Measurements from ENCODE around the gene ERMP1.

The ERMP1 gene

DNA sequence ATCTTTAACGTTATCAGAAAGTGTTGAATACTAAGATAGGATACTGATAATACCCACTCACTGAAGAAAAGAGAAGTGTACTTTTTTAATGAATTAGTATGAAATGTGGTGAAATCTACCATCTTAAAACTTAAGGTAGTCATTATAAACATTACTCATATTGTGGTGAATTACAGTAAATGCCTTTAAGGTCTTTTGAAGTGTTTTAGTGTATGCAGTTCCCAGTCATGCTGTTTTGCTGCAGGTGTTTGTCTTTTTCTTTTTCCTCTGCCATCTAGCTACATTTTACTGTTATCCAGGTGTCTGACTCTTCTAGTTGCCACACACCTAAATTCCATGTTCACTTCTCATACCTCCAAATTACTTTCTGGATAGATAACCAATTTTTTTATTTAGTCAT lies 72.6 kb downstream of the ERMP1 start:
- TF ChIP-seq ZNF274 (IDR thresholded peaks at IDR 0.05; ENCODE audit: low read depth, low read length) = no peak

DNA sequence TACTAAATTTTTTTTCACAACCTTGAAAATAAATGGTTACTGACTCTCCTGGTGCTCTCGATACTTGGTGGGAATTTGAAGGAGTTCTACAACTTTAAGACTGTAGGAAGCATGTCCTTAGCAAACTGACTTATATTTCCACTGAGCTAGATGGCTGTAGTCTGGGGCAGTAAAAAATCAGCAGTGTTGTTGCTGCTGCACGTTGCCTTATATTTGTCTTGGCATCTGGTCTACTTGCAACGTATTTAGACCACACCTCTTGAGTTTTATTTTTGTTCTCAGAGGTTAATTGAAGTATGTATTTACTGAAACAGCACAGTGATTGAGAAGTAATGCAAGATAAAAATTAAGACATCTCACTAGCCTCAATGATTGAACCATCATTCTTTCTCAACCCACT lies 76.3 kb downstream of the ERMP1 start:
- H3K4me3 ChIP-seq (ENCODE audit: low read length) = no peak overlapping the region
- TF ChIP-seq ZNF274 (IDR thresholded peaks at IDR 0.05; ENCODE audit: low read depth, low read length) = no peak

More for the DNA sequence above, 72.6 kb downstream of the ERMP1 start:
- no peak overlapping the region for H3K4me3 ChIP-seq (ENCODE audit: low read length)

DNA sequence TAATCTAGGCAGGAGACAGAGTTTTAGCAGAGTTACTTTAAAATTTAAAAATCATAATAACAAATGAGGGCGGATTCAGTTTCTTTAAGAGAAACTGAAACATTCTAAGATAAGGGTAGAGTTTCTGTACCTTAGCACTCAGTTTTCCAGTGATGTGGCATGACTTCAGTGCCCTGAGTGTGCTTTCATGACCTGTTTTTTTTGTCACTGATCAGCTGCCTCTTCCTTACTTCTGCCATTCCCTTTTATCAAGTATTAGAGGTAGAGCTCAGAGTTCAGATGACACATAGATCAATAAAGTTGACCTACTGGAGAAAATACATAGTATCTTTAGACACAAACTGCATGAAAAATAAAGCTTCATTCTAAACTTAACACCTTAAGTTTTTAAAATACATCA lies 82.3 kb downstream of the ERMP1 start:
- TF ChIP-seq ZNF274 (IDR thresholded peaks at IDR 0.05; ENCODE audit: low read depth, low read length) = no peak
- no peak overlapping the region for H3K4me3 ChIP-seq (ENCODE audit: low read length)

DNA sequence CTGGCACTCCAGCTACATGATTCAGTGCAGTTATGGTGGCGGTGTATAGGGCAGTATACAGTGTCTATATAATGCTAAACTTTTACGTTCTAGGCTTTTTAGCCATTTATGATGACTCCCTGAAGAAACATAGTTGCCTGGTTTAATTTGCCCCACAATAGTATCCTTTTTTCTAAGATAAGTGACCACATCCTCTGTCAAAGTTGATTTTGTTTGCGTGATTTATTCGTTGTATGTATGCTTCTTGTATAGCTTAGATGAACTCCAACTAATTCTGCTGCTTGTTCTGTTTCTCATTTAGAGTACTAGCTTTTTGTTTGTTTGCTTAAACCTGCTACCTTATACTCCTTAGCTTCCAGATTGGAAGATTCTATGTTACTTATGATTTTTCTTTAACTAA lies 83.6 kb downstream of the ERMP1 start:
- no peak for TF ChIP-seq ZNF274 (IDR thresholded peaks at IDR 0.05; ENCODE audit: low read depth, low read length)
- H3K4me3 ChIP-seq (ENCODE audit: low read length) = no peak overlapping the region

DNA sequence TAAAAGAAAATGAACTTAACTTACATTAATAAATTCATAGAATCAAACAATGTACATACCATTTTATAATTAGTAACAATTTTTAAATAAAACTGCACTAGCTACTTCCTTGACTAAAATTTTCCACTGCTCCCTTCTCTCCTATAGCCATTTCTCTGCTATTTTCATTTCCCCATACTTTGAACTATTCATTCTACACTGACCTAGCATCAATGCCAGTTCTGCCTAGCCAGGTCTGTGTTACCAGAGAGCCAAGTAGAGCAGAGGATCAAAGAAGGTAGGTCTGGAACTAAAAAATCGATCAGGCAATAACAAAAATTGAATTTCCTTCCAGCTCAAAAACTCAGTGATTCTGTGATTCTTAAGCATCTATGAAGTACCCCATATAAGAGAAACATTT lies 84.5 kb downstream of the ERMP1 start:
- no peak overlapping the region for H3K4me3 ChIP-seq (ENCODE audit: low read length)
- TF ChIP-seq ZNF274 (IDR thresholded peaks at IDR 0.05; ENCODE audit: low read depth, low read length) = no peak

DNA sequence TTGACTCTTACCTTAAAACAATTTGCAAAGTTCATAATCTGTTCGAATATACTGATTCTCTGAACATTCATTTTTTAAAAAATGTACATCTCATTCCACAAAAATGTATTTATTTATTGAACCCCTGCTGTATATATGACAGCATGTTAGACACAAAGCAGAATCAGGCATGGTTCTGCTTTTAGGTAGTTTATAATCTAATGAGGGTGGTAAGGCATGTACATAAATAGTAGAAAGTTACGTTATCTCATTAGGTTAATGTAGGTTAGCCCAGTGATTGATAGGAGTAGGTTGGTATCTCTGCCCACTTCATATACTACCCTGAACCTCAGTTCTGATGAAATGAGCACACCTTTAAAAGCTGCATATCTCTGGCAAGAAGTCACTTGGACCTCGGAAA lies 89.8 kb downstream of the ERMP1 start:
- no peak for TF ChIP-seq ZNF274 (IDR thresholded peaks at IDR 0.05; ENCODE audit: low read depth, low read length)
- H3K4me3 ChIP-seq (ENCODE audit: low read length) = no peak overlapping the region

DNA sequence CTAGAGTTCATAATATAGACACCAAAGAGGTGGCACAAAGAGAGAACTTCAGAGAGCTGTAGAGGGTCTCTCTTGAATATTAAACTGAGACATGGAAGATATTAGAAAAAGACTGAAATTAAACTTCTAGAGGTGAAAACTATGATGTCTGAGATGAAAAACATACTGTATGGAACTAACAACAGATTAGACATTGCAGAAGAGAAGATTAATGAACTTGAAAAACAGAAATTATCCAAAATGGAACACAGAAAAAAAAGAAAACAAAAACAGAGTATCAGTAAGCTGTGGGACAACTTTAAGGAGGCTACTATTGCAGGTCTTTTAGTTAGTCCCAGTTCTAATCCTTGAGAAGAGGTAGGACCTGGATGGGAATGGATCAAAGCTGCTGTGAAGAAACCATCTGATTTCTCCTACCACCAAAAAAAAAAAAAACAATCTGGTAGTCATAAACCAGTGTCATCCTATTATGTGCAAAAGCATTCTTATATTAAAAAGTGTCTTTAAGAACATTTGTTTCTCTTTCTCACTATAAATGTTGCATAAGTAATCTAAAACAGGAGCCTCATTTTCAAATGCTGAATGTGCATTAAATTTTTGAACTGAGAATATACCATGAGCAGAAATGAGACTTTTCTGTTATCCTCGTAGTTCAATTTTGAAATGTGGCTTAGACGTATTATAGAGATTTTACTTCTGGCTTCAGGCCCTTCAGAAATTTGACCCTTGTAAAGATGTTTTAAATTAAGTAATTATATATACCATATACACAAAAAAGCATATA lies 96.2 kb downstream of the ERMP1 start:
- no peak overlapping the region for H3K4me3 ChIP-seq (ENCODE audit: low read length)
- TF ChIP-seq ZNF274 (IDR thresholded peaks at IDR 0.05; ENCODE audit: low read depth, low read length) = no peak

DNA sequence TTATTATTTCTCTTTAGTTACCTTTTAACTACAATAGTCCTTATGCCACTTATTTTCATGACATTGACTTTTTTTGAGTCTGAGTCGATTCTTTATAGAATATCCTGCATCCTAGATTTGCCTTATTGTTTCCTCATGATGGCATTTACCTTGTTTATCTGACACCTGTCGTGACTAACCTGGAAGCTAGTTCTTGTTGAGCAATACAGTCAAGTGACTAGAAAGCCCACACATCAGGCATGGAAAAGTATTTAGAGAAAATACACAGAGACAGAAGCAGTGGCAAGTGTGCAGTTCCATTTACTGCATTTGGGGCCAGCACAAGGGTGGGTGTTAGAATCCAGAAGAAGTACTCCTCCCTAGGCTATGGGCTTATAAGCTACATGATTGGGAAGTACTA lies 97.8 kb downstream of the ERMP1 start:
- TF ChIP-seq ZNF274 (IDR thresholded peaks at IDR 0.05; ENCODE audit: low read depth, low read length) = no peak
- no peak overlapping the region for H3K4me3 ChIP-seq (ENCODE audit: low read length)
